ENCODE data around the gene CABCOCO1.

Gene CABCOCO1

GRCh38 chr10:61815496-61815895 is 152.8 kb downstream of the CABCOCO1 start:
- Mint-ChIP-seq H3K4me3 (no peak overlapping the region), H3K4me1 (peaks cover 5% of the 10 kb centered on the region), H3K9me3 (no peaks in the 10 kb centered on the region), H3K27ac (no peak overlapping the region), H3K27me3 (ENCODE audit: low read depth, poor library complexity) (no peaks in the 10 kb centered on the region), H3K36me3 (ENCODE audit: low read depth) (no peaks in the 10 kb centered on the region)
- DNase-seq = no peak
- TF ChIP-seq, protein P1, sequence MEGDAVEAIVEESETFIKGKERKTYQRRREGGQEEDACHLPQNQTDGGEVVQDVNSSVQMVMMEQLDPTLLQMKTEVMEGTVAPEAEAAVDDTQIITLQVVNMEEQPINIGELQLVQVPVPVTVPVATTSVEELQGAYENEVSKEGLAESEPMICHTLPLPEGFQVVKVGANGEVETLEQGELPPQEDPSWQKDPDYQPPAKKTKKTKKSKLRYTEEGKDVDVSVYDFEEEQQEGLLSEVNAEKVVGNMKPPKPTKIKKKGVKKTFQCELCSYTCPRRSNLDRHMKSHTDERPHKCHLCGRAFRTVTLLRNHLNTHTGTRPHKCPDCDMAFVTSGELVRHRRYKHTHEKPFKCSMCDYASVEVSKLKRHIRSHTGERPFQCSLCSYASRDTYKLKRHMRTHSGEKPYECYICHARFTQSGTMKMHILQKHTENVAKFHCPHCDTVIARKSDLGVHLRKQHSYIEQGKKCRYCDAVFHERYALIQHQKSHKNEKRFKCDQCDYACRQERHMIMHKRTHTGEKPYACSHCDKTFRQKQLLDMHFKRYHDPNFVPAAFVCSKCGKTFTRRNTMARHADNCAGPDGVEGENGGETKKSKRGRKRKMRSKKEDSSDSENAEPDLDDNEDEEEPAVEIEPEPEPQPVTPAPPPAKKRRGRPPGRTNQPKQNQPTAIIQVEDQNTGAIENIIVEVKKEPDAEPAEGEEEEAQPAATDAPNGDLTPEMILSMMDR (IDR thresholded peaks at IDR 0.05) = no peak

Data from nephron progenitor cell (in vitro differentiated cells).